Activated T-helper 2 cell treated with anti-CD3 and anti-CD28 coated beads, Interferon-gamma antibody, Interleukin-2, Interleukin-4, amounts not matched to agents 10 μg/mL and 5 μg/mL and 100 μg/mL, durations not matched to agents 14 hours and 24 hours and 36 hours (primary cell): ENCODE results near the gene ASB1. TPM values are rescaled to one million over a fixed set of nuclear protein-coding genes. Genes with fewer than 3 reads are reported as not detected.
A peak's percentile ranks its signal among the peaks of the same experiment; 100 is the strongest.

Experiments used
- DNase-seq: peaks from one replicate; pipeline ENCODE4 v3.0.0; 2021; ENCODE audit warnings: low spot score
- H3K27ac Mint-ChIP-seq: one replicate; pipeline ENCODE4 v1.8.0; 2021; ENCODE audit warnings: mixed read lengths
- H3K27me3 Mint-ChIP-seq: one replicate; pipeline ENCODE4 v1.8.0; 2021; ENCODE audit warnings: low read depth, mixed read lengths
- H3K36me3 Mint-ChIP-seq: one replicate; pipeline ENCODE4 v1.8.0; 2021; ENCODE audit warnings: low read depth, mixed read lengths
- H3K4me1 Mint-ChIP-seq: one replicate; pipeline ENCODE4 v1.8.0; 2021; ENCODE audit warnings: low read depth, mixed read lengths
- H3K4me3 Mint-ChIP-seq: one replicate; pipeline ENCODE4 v1.8.0; 2021; ENCODE audit warnings: low read depth, mild to moderate bottlenecking, moderate library complexity, mixed read lengths
- H3K9me3 Mint-ChIP-seq: one replicate; pipeline ENCODE4 v1.8.0; 2021; ENCODE audit warnings: mixed read lengths
- intact Hi-C: fragments of 100-400 bp; cut with micrococcal nuclease; formaldehyde crosslinking; loops from one replicate; pipeline ENCODE4 v1.15.1; 2023
- total RNA-seq: library from RNA; stranded (reverse); gene quantifications from 2 replicates; pipeline ENCODE4 v1.2.3, GENCODE V29; 2022

The ASB1 gene
- 36.3 and 37.4 TPM in 2 replicates for total RNA-seq

- peak within 1 kb of the TSS; percentile 91 for H3K27ac Mint-ChIP-seq
- H3K27me3 Mint-ChIP-seq = no peaks in the 10 kb centered on the region
- intact Hi-C loops = loop anchor here (1.0 to 10.0 kb wide), 3 partner anchors 52 to 750 kb away; partner anchors contain the start of gene PER2
- peak; percentile 78 for DNase-seq
- peaks cover 37% of the 10 kb centered on the region for H3K36me3 Mint-ChIP-seq
- H3K4me3 Mint-ChIP-seq = peak within 1 kb of the TSS; percentile 89
- peaks cover 25% of the 10 kb centered on the region for H3K4me1 Mint-ChIP-seq
- H3K9me3 Mint-ChIP-seq = peaks cover 10% of the 10 kb centered on the region
These were observed at the start of gene ASB1 for GRCh38 chr2:238426568-238427434. Gene ASB1, plus strand, starts transcription at chr2:238426927. Its CDS starts 144 bp downstream, at chr2:238427071.

GRCh38 chr2:238378230-238379095 is 48.3 kb upstream of the ASB1 start:
- Mint-ChIP-seq H3K4me3 (no peak overlapping the region), H3K9me3 (no peaks in the 10 kb centered on the region), H3K36me3 (peaks cover 4% of the 10 kb centered on the region), H3K4me1 (peaks cover 34% of the 10 kb centered on the region), H3K27me3 (peaks cover 3% of the 10 kb centered on the region), H3K27ac (no peak overlapping the region)
- intact Hi-C loops = loop anchor here (10.0 kb wide), 1 partner anchor 46 kb away; the partner anchor contains the start of gene ASB1
- DNase-seq = no peak

GRCh38 chr2:238379096-238379810 is 47.5 kb upstream of the ASB1 start:
- no peak for DNase-seq
- H3K27me3 Mint-ChIP-seq = peaks cover 3% of the 10 kb centered on the region
- H3K36me3 Mint-ChIP-seq = peaks cover 4% of the 10 kb centered on the region
- peak overlapping the region; percentile 62 for H3K27ac Mint-ChIP-seq
- H3K9me3 Mint-ChIP-seq = no peaks in the 10 kb centered on the region
- no peak overlapping the region for H3K4me3 Mint-ChIP-seq
- intact Hi-C loops = loop anchor here (10.0 kb wide), 1 partner anchor 46 kb away; the partner anchor contains the start of gene ASB1
- H3K4me1 Mint-ChIP-seq = peaks cover 34% of the 10 kb centered on the region

- peaks cover 34% of the 10 kb centered on the region for H3K4me1 Mint-ChIP-seq
- H3K4me3 Mint-ChIP-seq = no peak overlapping the region
- no peaks in the 10 kb centered on the region for H3K27me3 Mint-ChIP-seq
- no peak for DNase-seq
- H3K36me3 Mint-ChIP-seq = peaks cover 4% of the 10 kb centered on the region
- no peak overlapping the region for H3K27ac Mint-ChIP-seq
- intact Hi-C loops = no loop called here
- H3K9me3 Mint-ChIP-seq = no peaks in the 10 kb centered on the region
These were observed 46.4 kb upstream of the ASB1 start for GRCh38 chr2:238380336-238380735.

- DNase-seq = no peak
- no peaks in the 10 kb centered on the region for H3K9me3 Mint-ChIP-seq
- no peak overlapping the region for H3K27ac Mint-ChIP-seq
- no peak overlapping the region for H3K4me3 Mint-ChIP-seq
- H3K36me3 Mint-ChIP-seq = peaks cover 4% of the 10 kb centered on the region
- H3K27me3 Mint-ChIP-seq = no peaks in the 10 kb centered on the region
- intact Hi-C loops = no loop called here
- peaks cover 34% of the 10 kb centered on the region for H3K4me1 Mint-ChIP-seq
These were observed 45.9 kb upstream of the ASB1 start for GRCh38 chr2:238380785-238381184.

- Mint-ChIP-seq H3K27ac (no peak overlapping the region), H3K27me3 (no peaks in the 10 kb centered on the region), H3K4me1 (peaks cover 34% of the 10 kb centered on the region), H3K9me3 (no peaks in the 10 kb centered on the region), H3K4me3 (no peak overlapping the region), H3K36me3 (peaks cover 4% of the 10 kb centered on the region)
- intact Hi-C loops = no loop called here
- no peak for DNase-seq
These were observed 45.2 kb upstream of the ASB1 start for GRCh38 chr2:238381341-238382115.

- no peak for DNase-seq
- H3K4me3 Mint-ChIP-seq = no peak overlapping the region
- no peak overlapping the region for H3K27ac Mint-ChIP-seq
- H3K27me3 Mint-ChIP-seq = no peaks in the 10 kb centered on the region
- peaks cover 4% of the 10 kb centered on the region for H3K36me3 Mint-ChIP-seq
- no peaks in the 10 kb centered on the region for H3K9me3 Mint-ChIP-seq
- intact Hi-C loops = no loop called here
- H3K4me1 Mint-ChIP-seq = peaks cover 28% of the 10 kb centered on the region
These were observed 44.3 kb upstream of the ASB1 start for GRCh38 chr2:238382381-238382781.

- peaks cover 4% of the 10 kb centered on the region for H3K36me3 Mint-ChIP-seq
- no peak overlapping the region for H3K27ac Mint-ChIP-seq
- intact Hi-C loops = no loop called here
- no peak overlapping the region for H3K4me3 Mint-ChIP-seq
- DNase-seq = no peak
- no peaks in the 10 kb centered on the region for H3K9me3 Mint-ChIP-seq
- peaks cover 23% of the 10 kb centered on the region for H3K4me1 Mint-ChIP-seq
- H3K27me3 Mint-ChIP-seq = no peaks in the 10 kb centered on the region
These were observed 43.6 kb upstream of the ASB1 start for GRCh38 chr2:238383135-238383534.

GRCh38 chr2:238383743-238384380 is 42.9 kb upstream of the ASB1 start:
- Mint-ChIP-seq H3K4me3 (no peak overlapping the region), H3K27me3 (no peaks in the 10 kb centered on the region), H3K4me1 (peaks cover 23% of the 10 kb centered on the region), H3K27ac (no peak overlapping the region), H3K36me3 (peaks cover 4% of the 10 kb centered on the region), H3K9me3 (no peaks in the 10 kb centered on the region)
- no peak for DNase-seq
- intact Hi-C loops = no loop called here

- DNase-seq = no peak
- no peaks in the 10 kb centered on the region for H3K27me3 Mint-ChIP-seq
- H3K27ac Mint-ChIP-seq = no peak overlapping the region
- H3K36me3 Mint-ChIP-seq = no peaks in the 10 kb centered on the region
- no peak overlapping the region for H3K4me3 Mint-ChIP-seq
- intact Hi-C loops = no loop called here
- H3K4me1 Mint-ChIP-seq = peaks cover 2% of the 10 kb centered on the region
- H3K9me3 Mint-ChIP-seq = no peaks in the 10 kb centered on the region
These were observed 39.4 kb upstream of the ASB1 start for GRCh38 chr2:238387332-238387731.

GRCh38 chr2:238388794-238389193 is 37.9 kb upstream of the ASB1 start:
- H3K4me3 Mint-ChIP-seq = no peak overlapping the region
- intact Hi-C loops = no loop called here
- H3K27ac Mint-ChIP-seq = no peak overlapping the region
- H3K4me1 Mint-ChIP-seq = peaks cover 2% of the 10 kb centered on the region
- no peaks in the 10 kb centered on the region for H3K27me3 Mint-ChIP-seq
- H3K36me3 Mint-ChIP-seq = no peaks in the 10 kb centered on the region
- H3K9me3 Mint-ChIP-seq = no peaks in the 10 kb centered on the region
- DNase-seq = no peak
